ENCODE measurements around the gene VPS13D.

The VPS13D gene

DNA sequence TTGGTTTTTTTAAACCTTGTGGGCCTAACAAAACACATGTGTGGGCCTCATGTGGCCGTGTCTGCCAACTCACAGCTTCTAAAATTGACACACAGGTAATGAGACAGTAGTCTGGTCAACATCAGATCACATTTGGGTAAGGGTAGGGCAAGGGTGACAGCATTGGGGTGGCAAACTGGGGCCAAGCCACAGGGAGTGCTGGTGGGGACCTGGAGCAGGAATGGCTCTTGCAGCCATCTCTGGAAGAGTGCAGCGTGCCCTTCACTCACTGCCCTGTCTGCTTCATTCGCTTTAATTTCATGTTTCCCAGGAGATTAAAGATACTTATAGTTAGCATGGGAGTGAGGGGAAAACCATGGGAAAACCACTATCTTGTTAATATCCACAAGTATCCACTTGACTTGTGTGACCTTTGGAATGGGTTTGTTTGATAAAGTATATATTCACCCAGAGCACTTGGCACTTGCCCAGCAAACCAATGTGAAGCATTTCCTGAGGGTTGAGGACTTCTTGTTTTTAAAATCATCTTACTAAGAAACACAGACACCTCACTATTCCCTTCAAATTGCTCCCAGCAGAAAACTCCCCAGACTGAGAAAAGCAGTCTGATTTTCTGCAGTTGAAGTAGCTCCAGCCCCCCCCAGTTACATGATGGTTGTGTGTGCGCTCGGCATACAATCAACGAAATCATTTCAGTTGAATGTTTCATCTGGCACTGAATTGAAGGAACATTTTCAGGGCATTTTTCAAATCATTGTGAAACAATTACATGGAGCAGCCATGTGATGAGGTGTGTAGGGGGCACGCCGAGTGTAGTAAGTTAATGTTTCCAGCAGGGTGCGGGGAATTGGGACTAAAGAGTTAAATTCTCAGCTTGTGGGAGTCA, 175.7 kb downstream of the VPS13D start:
- CTCF ChIA-PET = no interaction called here
- no peak for DNase-seq (ENCODE audit: extremely low spot score)
- POLR2A ChIA-PET = no interaction called here
- TF ChIP-seq CTCF (IDR thresholded peaks at IDR 0.05; ENCODE audit: control extremely low read depth, extremely low read depth, low read depth, missing control alignments) = no peak

GRCh38 chr1:12406211-12407021, 176.6 kb downstream of the VPS13D start:
- ChIA-PET CTCF (interaction anchor here (1.5 kb wide), 1 partner anchor 10 kb away, joined by 4 read pairs; no protein-coding TSS in a partner anchor), POLR2A (no interaction called here)
- no peak for TF ChIP-seq CTCF (IDR thresholded peaks at IDR 0.05; ENCODE audit: control extremely low read depth, extremely low read depth, low read depth, missing control alignments)
- DNase-seq (ENCODE audit: extremely low spot score) = no peak

- peak; percentile 6 for TF ChIP-seq CTCF (IDR thresholded peaks at IDR 0.05; ENCODE audit: control extremely low read depth, extremely low read depth, low read depth, missing control alignments)
- ChIA-PET CTCF (interaction anchor here (1.0 to 1.5 kb wide), 4 partner anchors 9 to 129 kb away, joined by 3 to 4 read pairs (median 4); no protein-coding TSS in a partner anchor), POLR2A (no interaction called here)
- peak; percentile 21 for DNase-seq (ENCODE audit: extremely low spot score)
Measured at GRCh38 chr1:12407050-12407961, 177.5 kb downstream of the VPS13D start.

DNA sequence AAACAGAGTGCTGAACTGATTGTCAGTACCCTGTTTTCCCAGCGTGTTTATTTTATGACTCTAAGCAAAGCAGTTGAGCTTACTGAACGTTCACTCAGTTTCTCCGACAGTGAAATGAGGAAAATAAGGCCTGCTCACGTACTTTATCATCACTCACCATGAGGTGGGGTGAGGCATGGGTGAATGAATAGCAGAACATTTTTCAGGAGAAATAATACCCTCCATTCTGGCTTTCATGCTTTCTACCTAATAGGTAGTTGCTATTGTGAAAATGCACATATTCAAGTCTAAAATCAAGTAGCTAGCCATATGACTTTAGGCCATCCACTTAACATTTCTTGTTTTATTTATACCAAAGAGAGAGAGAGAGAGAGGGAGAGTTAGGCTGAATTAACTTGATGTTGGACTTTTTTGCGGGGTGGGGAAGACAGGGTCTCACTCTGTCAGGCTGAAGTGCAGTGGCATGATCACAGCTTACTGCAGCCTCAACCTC, 178.2 kb downstream of the VPS13D start:
- DNase-seq (ENCODE audit: extremely low spot score) = no peak
- ChIA-PET POLR2A (no interaction called here), CTCF (interaction anchor here (1.0 to 1.5 kb wide), 4 partner anchors 8 to 129 kb away, joined by 3 to 4 read pairs (median 4); no protein-coding TSS in a partner anchor)
- TF ChIP-seq CTCF (IDR thresholded peaks at IDR 0.05; ENCODE audit: control extremely low read depth, extremely low read depth, low read depth, missing control alignments) = no peak

DNA sequence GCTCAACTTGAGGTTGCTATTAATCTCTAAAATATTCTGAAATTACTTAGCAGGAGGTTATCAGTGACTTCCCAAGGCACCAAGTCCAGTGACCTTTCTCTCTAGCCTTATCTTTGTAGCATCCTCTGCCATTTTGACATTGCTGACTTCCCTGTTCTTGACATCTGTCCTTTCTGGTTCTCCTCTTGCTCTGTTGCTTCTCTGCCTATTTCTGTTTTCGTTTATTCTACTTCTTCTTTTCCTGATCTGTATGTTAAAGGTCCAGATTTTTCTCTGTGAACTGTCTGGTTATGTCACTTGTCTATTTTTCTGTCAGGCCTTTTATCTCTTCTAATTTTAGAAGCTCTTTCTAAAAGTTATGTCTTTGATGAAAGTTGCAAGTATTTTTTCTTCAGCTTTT, 178.8 kb downstream of the VPS13D start:
- CTCF ChIA-PET = interaction anchor here (1.0 to 1.3 kb wide), 2 partner anchors 28 to 130 kb away, joined by 3 to 4 read pairs; no protein-coding TSS in a partner anchor
- TF ChIP-seq CTCF (IDR thresholded peaks at IDR 0.05; ENCODE audit: control extremely low read depth, extremely low read depth, low read depth, missing control alignments) = no peak
- DNase-seq (ENCODE audit: extremely low spot score) = no peak
- POLR2A ChIA-PET = no interaction called here
